ENCODE measurements around the gene MYO10. TPM values are rescaled to one million over a fixed set of nuclear protein-coding genes. Genes with fewer than 3 reads are reported as not detected.

MYO10 gene
- total and polyA plus RNA-seq, 2 experiments from 2014 or later: 33.7 to 52.4 TPM

- Histone ChIP-seq H3K4me1 (ENCODE audit: insufficient read depth) (peaks cover 55% of the 10 kb centered on the region), H2AFZ (no peak overlapping the region), H3K4me2 (no peak overlapping the region), H3K4me3 (no peak overlapping the region), H3K79me2 (peaks cover 87% of the 10 kb centered on the region), H3K27me3 (no peaks in the 10 kb centered on the region), H3K9me3 (ENCODE audit: low read depth) (no peaks in the 10 kb centered on the region), H3K36me3 (replicated peaks; ENCODE audit: insufficient read depth, low read depth) (no peaks in the 10 kb centered on the region), H3K9me2 (replicated peaks; ENCODE audit: insufficient read depth) (no peaks in the 10 kb centered on the region), H3K27ac (peak overlapping the region; percentile 55), H4K20me1 (ENCODE audit: insufficient read depth, poor library complexity, severe bottlenecking) (peaks cover 16% of the 10 kb centered on the region)
- TF ChIP-seq CTCF (IDR thresholded peaks at IDR 0.05; ENCODE audit: poor library complexity) (no peak), EZH2phosphoT487 (IDR thresholded peaks at IDR 0.05; ENCODE audit: low read depth, severe bottlenecking, unreplicated experiment) (no peak), EZH2 (IDR thresholded peaks at IDR 0.05; ENCODE audit: borderline replicate concordance) (no peak)
- WGBS (ENCODE audit: low lambda C conversion rate, missing lambda C conversion rate): 86% methylated on average over 7 of the region's 7 CpGs
- no peak for DNase-seq (ENCODE audit: low spot score)
These were observed 49.7 kb downstream of the MYO10 start for GRCh38 chr5:16886366-16886736.

- H3K79me2 ChIP-seq: peaks cover 82% of the 10 kb centered on the region
- H3K9me2 ChIP-seq (replicated peaks; ENCODE audit: insufficient read depth): no peaks in the 10 kb centered on the region
- H3K36me3 ChIP-seq (replicated peaks; ENCODE audit: insufficient read depth, low read depth): no peaks in the 10 kb centered on the region
- H3K9me3 ChIP-seq (ENCODE audit: low read depth): no peaks in the 10 kb centered on the region
- no peaks in the 10 kb centered on the region for H3K27me3 ChIP-seq
- 93% methylated on average over 13 of the region's 13 CpGs for WGBS (ENCODE audit: low lambda C conversion rate, missing lambda C conversion rate)
- H3K4me2 ChIP-seq: no peak overlapping the region
- peak overlapping the region; percentile 55 for H3K27ac ChIP-seq
- H3K4me3 ChIP-seq: no peak overlapping the region
- no peak for DNase-seq (ENCODE audit: low spot score)
- peaks cover 19% of the 10 kb centered on the region for H4K20me1 ChIP-seq (ENCODE audit: insufficient read depth, poor library complexity, severe bottlenecking)
- H3K4me1 ChIP-seq (ENCODE audit: insufficient read depth): peaks cover 57% of the 10 kb centered on the region
- H2AFZ ChIP-seq: no peak overlapping the region
- TF ChIP-seq EZH2phosphoT487 (IDR thresholded peaks at IDR 0.05; ENCODE audit: low read depth, severe bottlenecking, unreplicated experiment): no peak
- TF ChIP-seq EZH2 (IDR thresholded peaks at IDR 0.05; ENCODE audit: borderline replicate concordance): no peak
- no peak for TF ChIP-seq CTCF (IDR thresholded peaks at IDR 0.05; ENCODE audit: poor library complexity)
These were observed 50.3 kb downstream of the MYO10 start for GRCh38 chr5:16885635-16886365.

- Histone ChIP-seq H3K4me2 (peak overlapping the region; percentile 57), H3K79me2 (peaks cover 80% of the 10 kb centered on the region), H3K9me2 (replicated peaks; ENCODE audit: insufficient read depth) (no peaks in the 10 kb centered on the region), H3K9me3 (ENCODE audit: low read depth) (no peaks in the 10 kb centered on the region), H3K27ac (peak overlapping the region; percentile 59), H2AFZ (no peak overlapping the region), H3K27me3 (no peaks in the 10 kb centered on the region), H3K4me3 (no peak overlapping the region), H3K36me3 (replicated peaks; ENCODE audit: insufficient read depth, low read depth) (no peaks in the 10 kb centered on the region), H3K4me1 (ENCODE audit: insufficient read depth) (peaks cover 58% of the 10 kb centered on the region), H4K20me1 (ENCODE audit: insufficient read depth, poor library complexity, severe bottlenecking) (peaks cover 16% of the 10 kb centered on the region)
- 30% methylated on average over 4 of the region's 4 CpGs for WGBS (ENCODE audit: low lambda C conversion rate, missing lambda C conversion rate)
- TF ChIP-seq EZH2 (IDR thresholded peaks at IDR 0.05; ENCODE audit: borderline replicate concordance) (no peak), CTCF (IDR thresholded peaks at IDR 0.05; ENCODE audit: poor library complexity) (no peak), EZH2phosphoT487 (IDR thresholded peaks at IDR 0.05; ENCODE audit: low read depth, severe bottlenecking, unreplicated experiment) (no peak)
- no peak for DNase-seq (ENCODE audit: low spot score)
These were observed 51.5 kb downstream of the MYO10 start for GRCh38 chr5:16884595-16884994.
